BJ (cell line): Measurements from ENCODE around the gene STT3B. TPM values are rescaled to one million over a fixed set of nuclear protein-coding genes. Genes with fewer than 3 reads are reported as not detected.
"Not testable (repeated sequence)": the region's sequence is repeated elsewhere in the genome, so short reads cannot be mapped to it uniquely, and the experiment has no call there.

Experiments
- CTCF ChIA-PET: fragments of 350-600 bp; formaldehyde crosslinking; extraction: SDS; loops from one replicate; lab custom pipeline; 2021; ENCODE audit warnings: antibody characterized with exemption, inconsistent platforms; lab: Yijun Ruan, JAX
- POLR2A ChIA-PET: fragments of 300-600 bp; sonication (Branson Sonifier 250); formaldehyde crosslinking; extraction: SDS; loops from one replicate; lab custom pipeline; 2021; ENCODE audit warnings: antibody characterized with exemption; lab: Charles Lee
- DNase-seq: peaks from one replicate; pipeline ENCODE4 v3.0.0-alpha.2; 2011; ENCODE audit warnings: low read depth
- H3K27me3 ChIP-seq: 2 replicates; pipeline ENCODE4 v1.6.0; 2011; ENCODE audit warnings: low read length; ENCODE audit not compliant: control insufficient read depth, insufficient read depth
- H3K36me3 ChIP-seq: 2 replicates; pipeline ENCODE4 v1.5.1; 2011; ENCODE audit warnings: low read length; ENCODE audit not compliant: control insufficient read depth, insufficient read depth
- H3K4me3 ChIP-seq: 2 replicates; pipeline ENCODE4 v1.5.1; 2011; ENCODE audit warnings: low read depth, mild to moderate bottlenecking, control low read depth, low read length
- CTCF ChIP-seq: IDR thresholded peaks from 2 replicates; pipeline ENCODE4 v1.5.1; 2011; ENCODE audit warnings: low read depth, mild to moderate bottlenecking, control low read depth, inconsistent platforms, low read length, moderate library complexity; ENCODE audit not compliant: insufficient read depth
- polyA plus RNA-seq: library from polyadenylated mRNA; depleted of rRNA; stranded (reverse); fragments of >200 nt; gene quantifications from 2 replicates; pipeline ENCODE4 v1.2.3, GENCODE V29; 2011

Gene STT3B
- polyA plus RNA-seq, 1 experiment, result 39.7 TPM

GRCh38 chr3:31499281-31499680 lies 33.4 kb upstream of the STT3B start:
- ChIA-PET CTCF (no interaction called here), POLR2A (no interaction called here)
- DNase-seq, result no peak
- Histone ChIP-seq H3K27me3 (no peaks in the 10 kb centered on the region), H3K4me3 (no peak overlapping the region), H3K36me3 (no peaks in the 10 kb centered on the region)
- no peak for TF ChIP-seq CTCF

- no peak for DNase-seq
- TF ChIP-seq CTCF, result no peak
- Histone ChIP-seq H3K27me3 (peaks cover 2% of the 10 kb centered on the region; the same call in 1 of the 2 replicates), H3K36me3 (no peaks in the 10 kb centered on the region), H3K4me3 (no peak overlapping the region)
- ChIA-PET POLR2A (no interaction called here), CTCF (no interaction called here)
Measured at GRCh38 chr3:31502803-31503221, 29.9 kb upstream of the STT3B start.

GRCh38 chr3:31503456-31503855 lies 29.3 kb upstream of the STT3B start:
- no peak overlapping the region for H3K4me3 ChIP-seq

GRCh38 chr3:31504230-31504629 lies 28.5 kb upstream of the STT3B start:
- H3K27me3 ChIP-seq, result peaks cover 2% of the 10 kb centered on the region; the same call in 1 of the 2 replicates

More at GRCh38 chr3:31503456-31503855, 29.3 kb upstream of the STT3B start:
- TF ChIP-seq CTCF, result no peak
- DNase-seq, result no peak
- H3K27me3 ChIP-seq, result peaks cover 2% of the 10 kb centered on the region; the same call in 1 of the 2 replicates
- POLR2A ChIA-PET, result no interaction called here
- no peaks in the 10 kb centered on the region for H3K36me3 ChIP-seq
- CTCF ChIA-PET, result no interaction called here

GRCh38 chr3:31505371-31506048 lies 27.2 kb upstream of the STT3B start:
- Histone ChIP-seq H3K36me3 (no peaks in the 10 kb centered on the region), H3K4me3 (no peak overlapping the region), H3K27me3 (peaks cover 2% of the 10 kb centered on the region; the same call in 1 of the 2 replicates)
- ChIA-PET POLR2A (no interaction called here), CTCF (no interaction called here)
- no peak for DNase-seq
- no peak for TF ChIP-seq CTCF

More at GRCh38 chr3:31504230-31504629, 28.5 kb upstream of the STT3B start:
- POLR2A ChIA-PET, result no interaction called here
- TF ChIP-seq CTCF, result no peak
- Histone ChIP-seq H3K4me3 (no peak overlapping the region), H3K36me3 (no peaks in the 10 kb centered on the region)
- CTCF ChIA-PET, result no interaction called here
- DNase-seq, result no peak

- H3K36me3 ChIP-seq, H3K4me3 ChIP-seq, CTCF ChIA-PET, DNase-seq, H3K27me3 ChIP-seq, POLR2A ChIA-PET: not testable (repeated sequence)
Measured at GRCh38 chr3:31506515-31506914, 26.2 kb upstream of the STT3B start.
